HUES48 (cell line): ENCODE measurements around the gene GABRR3.

ENCODE experiments used
- H3K27ac ChIP-seq: one replicate; pipeline ENCODE4 v1.7.0; 2013; ENCODE audit warnings: low read depth, low read length, inconsistent platforms
- H3K27me3 ChIP-seq: 2 replicates; pipeline ENCODE4 v1.6.1; 2013; ENCODE audit warnings: mild to moderate bottlenecking, low read length; ENCODE audit not compliant: control insufficient read depth, insufficient read depth
- H3K36me3 ChIP-seq: 2 replicates; pipeline ENCODE4 v1.6.1; 2013; ENCODE audit warnings: low read length; ENCODE audit not compliant: control insufficient read depth, insufficient read depth
- H3K4me1 ChIP-seq: 2 replicates; pipeline ENCODE4 v1.6.1; 2013; ENCODE audit warnings: mild to moderate bottlenecking, low read length; ENCODE audit not compliant: control insufficient read depth, insufficient read depth
- H3K4me3 ChIP-seq: 2 replicates; pipeline ENCODE4 v1.5.1; 2013; ENCODE audit warnings: mild to moderate bottlenecking, low read depth, low read length
- H3K9ac ChIP-seq: 2 replicates; pipeline ENCODE4 v1.6.1; 2013; ENCODE audit warnings: mild to moderate bottlenecking, low read depth, low read length, moderate library complexity
- H3K9me3 ChIP-seq: 2 replicates; pipeline ENCODE4 v1.6.1; 2013; ENCODE audit warnings: low read length; ENCODE audit not compliant: control insufficient read depth, insufficient read depth

The GABRR3 gene

DNA sequence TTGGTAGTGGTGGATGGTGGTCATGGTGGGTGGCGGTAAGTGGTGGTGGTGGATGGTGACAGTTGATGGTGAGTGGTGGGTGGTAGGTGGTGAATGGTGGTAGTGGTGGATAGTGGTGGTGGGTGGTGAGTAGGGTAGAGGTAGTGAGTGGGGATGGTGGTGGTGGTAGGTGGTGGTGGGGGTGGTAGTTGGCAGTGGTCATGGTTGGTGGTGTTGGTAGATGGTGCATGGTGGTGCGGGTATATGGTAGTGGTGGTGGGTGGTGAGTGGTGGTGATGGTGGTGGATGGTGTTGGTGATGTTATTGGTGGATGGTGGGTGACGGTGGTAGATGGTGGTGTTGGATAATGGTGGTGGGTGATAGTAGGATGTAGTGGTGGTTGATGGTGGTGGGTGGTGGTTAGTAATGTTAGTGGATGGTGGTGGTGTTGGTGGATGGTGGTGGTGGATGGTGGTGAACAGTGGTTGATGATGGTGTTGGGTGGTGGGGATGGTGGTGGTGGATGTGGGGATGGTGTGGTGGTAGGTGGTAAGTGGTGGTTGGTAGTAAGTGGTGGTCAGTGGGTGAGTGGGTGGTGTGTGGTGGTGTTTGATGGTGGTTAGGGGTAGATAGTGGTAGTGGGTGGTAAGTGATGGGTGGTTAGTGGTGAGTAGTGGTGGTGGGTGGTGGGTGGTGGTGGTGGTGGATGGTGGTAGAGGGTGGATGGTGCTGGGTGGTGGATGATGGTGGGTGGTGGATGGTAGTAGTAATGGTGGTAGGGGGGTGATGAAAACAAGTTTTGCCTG, 46.1 kb downstream of the GABRR3 start:
- Histone ChIP-seq H3K9me3 (no peaks in the 10 kb centered on the region), H3K4me1 (peaks cover 18% of the 10 kb centered on the region), H3K27me3 (no peaks in the 10 kb centered on the region), H3K9ac (no peak overlapping the region), H3K36me3 (no peaks in the 10 kb centered on the region), H3K4me3 (no peak overlapping the region), H3K27ac (no peak overlapping the region)

DNA sequence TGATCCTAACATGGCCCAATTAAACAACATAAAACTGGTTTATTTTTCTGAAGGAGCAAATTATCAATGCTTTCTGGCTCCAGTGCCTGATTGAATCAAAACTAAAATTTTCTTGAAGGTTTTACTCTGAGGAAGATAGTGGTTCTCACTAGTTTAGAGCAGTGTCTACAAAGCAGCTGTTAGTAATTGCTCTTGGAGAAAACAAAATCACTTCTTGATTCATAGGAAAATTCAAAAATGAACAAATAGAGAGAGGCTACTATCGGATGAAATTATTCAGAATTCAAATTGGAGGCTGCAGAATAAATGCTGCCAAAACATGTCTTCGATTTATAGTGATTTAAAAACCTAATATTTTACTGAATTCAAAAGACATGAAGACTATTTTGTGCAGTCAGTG, 47.8 kb downstream of the GABRR3 start:
- Histone ChIP-seq H3K27me3 (no peaks in the 10 kb centered on the region), H3K4me1 (0 out of 2 replicates have a peak, but pooled peaks cover 3% of the 10 kb centered on the region), H3K9me3 (no peaks in the 10 kb centered on the region), H3K9ac (no peak overlapping the region), H3K36me3 (no peaks in the 10 kb centered on the region), H3K27ac (no peak overlapping the region), H3K4me3 (no peak overlapping the region)

DNA sequence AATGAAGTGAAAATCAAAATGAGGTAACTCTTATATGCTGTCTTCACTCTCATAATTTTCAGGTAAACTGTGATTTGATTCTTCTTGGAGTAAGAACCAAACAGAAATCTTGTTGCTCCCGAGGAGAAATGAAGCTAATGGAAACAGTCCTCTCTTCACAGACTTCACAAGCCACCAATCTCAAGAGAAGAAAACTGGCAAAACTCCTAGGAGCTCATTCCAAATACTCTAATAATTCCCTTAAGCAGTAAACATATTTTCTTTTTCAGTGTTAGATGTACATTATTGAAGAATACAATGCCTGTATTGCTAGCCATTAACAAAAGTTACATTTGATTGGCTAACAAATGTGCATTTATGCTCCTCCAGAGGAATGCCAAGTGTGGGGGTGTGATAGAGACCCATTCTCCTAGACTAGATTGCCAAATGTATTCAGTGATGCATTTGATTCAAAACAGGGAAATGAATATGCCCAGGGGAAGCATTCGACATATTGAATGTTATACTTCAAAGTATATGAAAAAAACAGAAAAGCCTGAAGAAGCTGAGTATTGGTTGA, 51.1 kb downstream of the GABRR3 start:
- no peaks in the 10 kb centered on the region for H3K36me3 ChIP-seq
- H3K9me3 ChIP-seq = no peaks in the 10 kb centered on the region
- no peak overlapping the region for H3K9ac ChIP-seq
- no peak overlapping the region for H3K4me3 ChIP-seq
- no peaks in the 10 kb centered on the region for H3K27me3 ChIP-seq
- no peak overlapping the region for H3K27ac ChIP-seq
- H3K4me1 ChIP-seq = peaks cover 8% of the 10 kb centered on the region; the same call in 1 of the 2 replicates

DNA sequence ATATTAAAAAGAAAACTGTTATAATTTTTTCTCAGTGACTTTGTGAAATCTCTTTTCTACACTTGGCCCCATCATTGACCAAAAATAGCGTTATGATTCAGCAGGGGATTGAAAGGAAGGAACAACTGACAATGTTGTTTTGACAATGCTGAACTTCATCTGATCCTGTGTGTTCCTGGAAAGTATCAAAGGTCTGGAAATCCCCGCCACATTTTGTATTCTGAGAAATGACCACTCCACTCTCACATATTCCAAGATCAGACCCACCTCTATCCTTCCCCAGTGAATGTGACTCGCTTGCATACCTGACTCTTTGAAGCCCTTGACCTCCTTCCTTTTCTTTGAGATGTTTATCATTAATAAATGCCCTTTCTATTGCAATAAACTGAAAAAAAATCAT, 53.2 kb downstream of the GABRR3 start:
- peaks cover 9% of the 10 kb centered on the region for H3K4me1 ChIP-seq
- no peaks in the 10 kb centered on the region for H3K9me3 ChIP-seq
- no peaks in the 10 kb centered on the region for H3K36me3 ChIP-seq
- H3K9ac ChIP-seq = no peak overlapping the region
- no peak overlapping the region for H3K4me3 ChIP-seq
- H3K27ac ChIP-seq = no peak overlapping the region
- H3K27me3 ChIP-seq = no peaks in the 10 kb centered on the region

DNA sequence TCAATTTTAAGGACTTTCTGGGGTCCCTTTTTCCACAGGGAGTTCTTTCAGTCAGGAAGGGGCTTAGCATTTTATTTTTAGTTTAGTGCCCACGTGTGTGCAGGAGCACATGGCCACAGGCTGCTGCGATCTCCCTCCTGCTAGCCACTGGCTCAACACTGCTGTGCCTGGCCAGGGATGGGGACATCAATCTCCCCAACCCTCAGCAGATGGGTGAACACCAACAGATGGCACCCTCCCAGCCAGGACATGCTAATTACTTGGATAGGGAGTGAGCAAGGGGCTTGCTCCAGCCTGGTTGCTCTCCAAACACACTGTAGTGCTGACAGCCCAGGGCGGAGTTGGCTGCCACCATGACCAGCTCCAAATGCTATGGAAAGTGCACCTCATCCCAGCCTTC, 55.5 kb downstream of the GABRR3 start:
- Histone ChIP-seq H3K9ac (no peak overlapping the region), H3K27me3 (no peaks in the 10 kb centered on the region), H3K27ac (no peak overlapping the region), H3K9me3 (no peaks in the 10 kb centered on the region), H3K36me3 (no peaks in the 10 kb centered on the region), H3K4me1 (peaks cover 9% of the 10 kb centered on the region), H3K4me3 (no peak overlapping the region)

DNA sequence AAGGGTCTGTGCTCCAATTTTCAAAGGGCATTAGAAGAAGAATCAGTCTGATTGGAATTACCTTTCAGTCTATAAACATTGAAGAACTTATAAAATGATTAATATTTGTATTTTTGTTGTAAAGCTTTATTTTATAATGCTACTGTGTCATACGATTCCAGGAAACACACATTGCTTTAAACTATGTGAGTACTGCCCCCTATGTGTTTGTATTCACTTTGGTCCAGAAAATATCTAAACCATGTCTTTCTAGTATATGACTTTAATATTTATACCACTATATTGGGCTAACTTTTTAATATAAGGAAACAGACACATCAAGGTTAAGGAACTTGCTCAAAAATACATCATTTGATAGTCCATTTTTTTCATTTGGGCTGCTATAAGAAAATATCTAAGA, 59.6 kb downstream of the GABRR3 start:
- no peak overlapping the region for H3K9ac ChIP-seq
- H3K27me3 ChIP-seq = peaks cover 13% of the 10 kb centered on the region
- no peak overlapping the region for H3K4me3 ChIP-seq
- H3K4me1 ChIP-seq = peaks cover 9% of the 10 kb centered on the region
- H3K27ac ChIP-seq = no peak overlapping the region
- H3K9me3 ChIP-seq = no peaks in the 10 kb centered on the region
- H3K36me3 ChIP-seq = no peaks in the 10 kb centered on the region

DNA sequence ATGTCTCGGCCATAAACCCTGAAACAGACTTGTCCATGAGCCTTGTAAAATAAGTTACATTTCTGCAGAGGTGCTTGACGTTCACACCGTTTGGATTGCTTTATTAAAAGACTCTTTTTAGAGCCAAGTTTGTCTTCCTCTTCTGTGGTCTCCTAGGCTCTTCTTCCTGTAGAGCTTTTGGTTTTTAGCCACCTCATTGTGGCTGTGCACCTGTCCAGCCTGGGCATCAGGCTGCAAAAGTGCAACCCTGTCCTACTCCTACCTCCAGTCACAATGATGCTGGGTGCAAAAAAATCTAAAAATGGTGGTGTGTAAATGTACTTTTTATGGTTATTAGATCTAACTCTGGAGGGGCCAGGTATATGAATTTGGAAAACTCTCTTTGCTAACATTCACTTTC, 60.1 kb downstream of the GABRR3 start:
- peaks cover 9% of the 10 kb centered on the region for H3K4me1 ChIP-seq
- peaks cover 13% of the 10 kb centered on the region for H3K27me3 ChIP-seq
- no peak overlapping the region for H3K9ac ChIP-seq
- no peak overlapping the region for H3K4me3 ChIP-seq
- H3K9me3 ChIP-seq = no peaks in the 10 kb centered on the region
- H3K36me3 ChIP-seq = no peaks in the 10 kb centered on the region
- H3K27ac ChIP-seq = no peak overlapping the region

DNA sequence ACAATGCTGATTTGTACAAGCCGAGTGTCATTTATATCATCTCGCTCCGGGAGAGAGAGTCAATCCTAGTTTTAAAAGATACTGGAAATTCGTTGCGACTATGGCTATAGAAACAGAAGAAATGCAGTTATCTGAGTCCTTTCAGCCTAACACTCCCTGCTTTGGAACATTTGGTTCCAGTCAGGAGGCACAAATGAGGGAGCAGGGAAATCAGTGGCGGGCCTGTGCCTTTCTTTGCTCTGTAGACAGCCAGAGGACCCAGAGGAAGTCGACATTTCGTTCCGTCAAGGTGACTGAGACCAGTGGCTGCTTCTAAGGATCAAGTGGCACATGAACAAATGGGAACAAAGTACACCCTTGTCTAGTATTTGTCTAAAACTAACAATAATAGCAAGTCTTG, 62.1 kb downstream of the GABRR3 start:
- H3K9ac ChIP-seq = no peak overlapping the region
- H3K4me1 ChIP-seq = no peaks in the 10 kb centered on the region
- H3K27ac ChIP-seq = no peak overlapping the region
- peaks cover 13% of the 10 kb centered on the region for H3K27me3 ChIP-seq
- 0 out of 2 replicates have a peak overlapping the region, but pooled peaks have one; percentile 64 for H3K4me3 ChIP-seq
- no peaks in the 10 kb centered on the region for H3K36me3 ChIP-seq
- H3K9me3 ChIP-seq = no peaks in the 10 kb centered on the region

DNA sequence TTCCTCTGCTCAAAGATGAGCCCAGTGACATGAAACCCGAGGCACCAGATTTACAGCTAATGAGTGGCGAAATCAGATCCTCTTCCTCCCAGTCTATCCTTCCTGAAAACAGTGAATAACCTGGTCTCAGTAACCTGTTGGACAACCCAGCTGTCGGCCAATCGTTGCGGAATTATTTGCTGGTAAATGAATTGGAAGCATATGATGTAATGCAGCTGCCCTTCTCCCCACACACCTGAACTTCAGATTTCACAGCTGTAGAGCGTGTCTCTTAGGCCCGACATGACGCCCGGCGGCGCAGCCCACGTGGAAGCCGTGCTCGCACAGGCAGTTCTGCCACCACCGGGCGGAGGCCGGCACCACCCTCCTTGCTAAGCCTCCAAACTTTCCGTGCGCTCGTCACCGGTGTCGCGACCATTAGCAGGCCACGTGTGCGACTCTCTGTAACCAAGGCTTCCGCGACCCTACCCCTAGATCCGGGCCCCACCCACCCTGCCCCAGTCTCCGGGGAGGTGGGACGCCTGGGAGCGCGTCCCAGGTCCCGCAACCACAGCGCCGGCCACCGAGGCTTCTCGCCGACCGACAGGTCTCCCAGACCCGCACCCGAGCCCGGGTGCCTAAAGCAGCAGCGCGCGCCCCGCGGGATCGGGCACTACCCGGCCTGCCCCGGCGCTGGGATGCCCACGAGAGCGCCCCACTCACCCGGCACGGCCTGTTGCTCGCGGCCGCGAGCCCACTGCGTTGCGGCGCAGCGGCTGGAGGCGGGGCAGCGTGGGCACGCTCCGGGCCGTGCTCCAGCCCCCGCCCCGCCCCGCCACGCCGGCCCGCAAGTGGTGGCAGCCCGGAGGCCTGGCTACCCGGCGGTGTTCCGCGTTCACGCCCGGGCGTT, 63.2 kb downstream of the GABRR3 start, which contains the start of gene RIOX2:
TSS of gene RIOX2 (minus strand) at position 753 of the 889 bp plus-strand sequence. CDS start 4,838 bp downstream, outside the sequence.
- H3K27ac ChIP-seq = peak within 1 kb of the TSS; percentile 5
- H3K27me3 ChIP-seq = peaks cover 13% of the 10 kb centered on the region
- no peaks in the 10 kb centered on the region for H3K36me3 ChIP-seq
- H3K9ac ChIP-seq = peak within 1 kb of the TSS; percentile 41; the same call in 1 of the 2 replicates
- no peaks in the 10 kb centered on the region for H3K4me1 ChIP-seq
- H3K9me3 ChIP-seq = no peaks in the 10 kb centered on the region
- H3K4me3 ChIP-seq = peak within 1 kb of the TSS; percentile 64

DNA sequence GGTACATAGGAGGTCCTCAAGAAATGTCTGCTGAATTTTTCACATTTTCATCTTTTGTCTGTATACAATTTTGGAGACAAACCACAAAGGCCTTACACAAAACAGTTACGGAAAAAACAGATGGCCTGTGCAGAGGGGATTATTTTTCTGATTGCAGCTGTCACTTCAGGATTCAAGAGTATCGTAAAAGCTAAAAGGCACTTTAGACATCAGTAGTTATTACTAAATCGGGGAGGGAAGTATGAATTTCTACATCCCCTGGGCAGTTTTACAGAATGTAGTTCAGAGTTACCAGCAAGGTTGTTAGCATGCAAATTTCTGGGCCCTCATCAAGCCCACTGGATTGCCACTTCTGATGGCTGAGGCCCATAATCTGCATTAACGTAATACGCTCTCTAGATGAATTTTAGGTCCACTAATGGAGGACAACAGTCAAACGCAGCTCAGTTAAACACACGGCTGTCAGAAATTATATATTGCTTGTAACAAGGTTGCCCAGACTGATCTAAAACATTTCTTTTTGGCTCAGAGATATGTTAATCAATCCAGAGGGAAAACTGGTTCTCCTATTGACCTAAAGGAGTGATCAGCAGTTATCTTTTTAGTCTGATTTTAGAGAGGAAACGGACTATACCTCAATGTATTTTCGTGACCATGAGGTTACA, 64.0 kb downstream of the GABRR3 start:
- Histone ChIP-seq H3K9ac (no peak overlapping the region), H3K27me3 (peaks cover 13% of the 10 kb centered on the region), H3K4me3 (peak overlapping the region; percentile 64), H3K9me3 (no peaks in the 10 kb centered on the region), H3K36me3 (peaks cover 4% of the 10 kb centered on the region; the same call in 1 of the 2 replicates), H3K27ac (no peak overlapping the region), H3K4me1 (no peaks in the 10 kb centered on the region)
